Panc1 (cell line): ENCODE data around the gene PIK3R6. TPM values are rescaled to one million over a fixed set of nuclear protein-coding genes. Genes with fewer than 3 reads are reported as not detected.

ENCODE experiments used
- ATAC-seq: fragments of 200-7000 bp; cut with Tn5 transposase; 2 replicates; pipeline ENCODE4 v1.9.1; 2020; ENCODE audit warnings: mild to moderate bottlenecking, moderate library complexity
- BruUV-seq: library from RNA; stranded (reverse); fragments of 400-500 nt; replicated peaks from 2 replicates; lab custom pipeline; 2021; lab: Mats Ljungman, UMichigan
- CTCF ChIA-PET: fragments of 300-600 bp; sonication (Branson Sonifier 250); formaldehyde crosslinking; loops from one replicate; lab custom pipeline; 2022; ENCODE audit warnings: antibody characterized with exemption; lab: Charles Lee
- POLR2A ChIA-PET: fragments of 300-600 bp; sonication (Branson Sonifier 250); formaldehyde crosslinking; loops from one replicate; lab custom pipeline; 2022; ENCODE audit warnings: antibody characterized with exemption; lab: Charles Lee
- DNase-seq: peaks from one replicate; pipeline ENCODE4 v3.0.0-alpha.2; 2010; ENCODE audit warnings: low read depth, low spot score
- H3K27ac ChIP-seq: 2 replicates; pipeline ENCODE4 v1.5.1; 2011; ENCODE audit warnings: mild to moderate bottlenecking, low read length, inconsistent platforms
- H3K27me3 ChIP-seq: fragments of 200-500 bp; sonication (Bioruptor generic); 2 replicates; pipeline ENCODE4 v1.6.0; 2014; ENCODE audit warnings: low read length, inconsistent platforms; ENCODE audit not compliant: control insufficient read depth, insufficient read depth
- H3K36me3 ChIP-seq: fragments of 200-500 bp; sonication (Bioruptor generic); 2 replicates; pipeline ENCODE4 v1.5.1; 2014; ENCODE audit warnings: inconsistent platforms, mild to moderate bottlenecking, low read length, moderate library complexity; ENCODE audit not compliant: control insufficient read depth, insufficient read depth
- H3K4me1 ChIP-seq: 2 replicates; pipeline ENCODE4 v1.5.1; 2011; ENCODE audit warnings: inconsistent platforms, mild to moderate bottlenecking, low read length, moderate library complexity; ENCODE audit not compliant: control insufficient read depth, insufficient read depth
- H3K4me3 ChIP-seq, 2 experiments: 2 replicates each; pipeline ENCODE4 v1.5.1; 2011 to 2012; ENCODE audit warnings: low read depth in 2 of 2, low read length in 2 of 2, mild to moderate bottlenecking in 2 of 2, inconsistent platforms in 1 of 2, moderate library complexity in 1 of 2
- H3K9me3 ChIP-seq: fragments of 200-500 bp; sonication (Bioruptor generic); 2 replicates; pipeline ENCODE4 v1.5.1; 2014; ENCODE audit warnings: low read depth, mild to moderate bottlenecking, inconsistent platforms, low read length, moderate library complexity; ENCODE audit not compliant: control insufficient read depth, insufficient read depth
- CTCF ChIP-seq: fragments of 450-650 bp; IDR thresholded peaks from 2 replicates; pipeline ENCODE4 v1.5.1; 2017; ENCODE audit warnings: mild to moderate bottlenecking
- POLR2AphosphoS5 ChIP-seq: IDR thresholded peaks from 2 replicates; pipeline ENCODE4 v1.6.1; 2012; ENCODE audit warnings: mild to moderate bottlenecking, low read depth, low read length, moderate library complexity
- REST ChIP-seq, 2 experiments: IDR thresholded peaks; 2 replicates each; pipeline ENCODE4 v1.6.1; 2011 to 2012; ENCODE audit warnings: low read depth in 2 of 2, control low read depth in 1 of 2, low read length in 1 of 2, mild to moderate bottlenecking in 1 of 2, moderate library complexity in 1 of 2; ENCODE audit not compliant: insufficient read depth in 1 of 2
- SIN3A ChIP-seq: IDR thresholded peaks from 2 replicates; pipeline ENCODE4 v1.6.1; 2012; ENCODE audit warnings: low read depth, mild to moderate bottlenecking, low read length, moderate library complexity, borderline replicate concordance; ENCODE audit not compliant: insufficient read depth
- TCF7L2 ChIP-seq: IDR thresholded peaks from 2 replicates; pipeline ENCODE4 v1.6.1; 2011; ENCODE audit warnings: mild to moderate bottlenecking, low read depth, low read length, inconsistent platforms
- in situ Hi-C: cut with HindIII; loops from 2 replicates; pipeline ENCODE4 v1.10.0; 2016; ENCODE audit warnings: low sequenced_read_pairs, low pct_unique_long_range_greater_than_20kb
- intact Hi-C: fragments of 100-400 bp; cut with micrococcal nuclease; formaldehyde crosslinking; loops from one replicate; pipeline ENCODE4 v1.10.0; 2022; ENCODE audit not compliant: unreplicated experiment
- total RNA-seq: library from RNA; stranded (reverse); gene quantifications from one replicate; pipeline ENCODE4 v1.2.1, GENCODE V29; 2021; ENCODE audit not compliant: unreplicated experiment

The PIK3R6 gene
- total RNA-seq, 1 experiment from 2014 or later, result not detected

- H3K36me3 ChIP-seq, result no peaks in the 10 kb centered on the region
- no peak for ATAC-seq
- peaks cover 11% of the 10 kb centered on the region for H3K27me3 ChIP-seq
- H3K27ac ChIP-seq, result no peak overlapping the region
- in situ Hi-C loops (no loop called here), intact Hi-C loops (no loop called here)
- TF ChIP-seq REST (IDR thresholded peaks at IDR 0.05; ENCODE audit: insufficient read depth in 1 of 2, low read depth in 2 of 2, low read length in 1 of 2) (no peak), POLR2AphosphoS5 (no peak), SIN3A (no peak), TCF7L2 (no peak), CTCF (no peak)
- ChIA-PET CTCF (no interaction called here), POLR2A (no interaction called here)
- BruUV-seq, result no TSS peak
- H3K4me1 ChIP-seq, result no peaks in the 10 kb centered on the region
- DNase-seq, result no peak
- no peak overlapping the region for H3K4me3 ChIP-seq
- H3K9me3 ChIP-seq, result no peaks in the 10 kb centered on the region
These were observed 105.5 kb downstream of the PIK3R6 start for GRCh38 chr17:8762012-8762411.

- ChIA-PET CTCF (no interaction called here), POLR2A (no interaction called here)
- peaks cover 14% of the 10 kb centered on the region for H3K27me3 ChIP-seq
- no peak within 1 kb of the TSS for H3K4me3 ChIP-seq
- no peak for ATAC-seq
- DNase-seq, result no peak
- H3K4me1 ChIP-seq, result no peaks in the 10 kb centered on the region
- no peaks in the 10 kb centered on the region for H3K9me3 ChIP-seq
- H3K27ac ChIP-seq, result no peak within 1 kb of the TSS
- in situ Hi-C loops (no loop called here), intact Hi-C loops (no loop called here)
- H3K36me3 ChIP-seq, result no peaks in the 10 kb centered on the region
- no TSS peak for BruUV-seq
- TF ChIP-seq CTCF (no peak), REST (IDR thresholded peaks at IDR 0.05; ENCODE audit: insufficient read depth in 1 of 2, low read depth in 2 of 2, low read length in 1 of 2) (no peak), TCF7L2 (no peak), POLR2AphosphoS5 (no peak), SIN3A (no peak)
These were observed 109.3 kb downstream of the PIK3R6 start, which contains the start of gene SPDYE4 for GRCh38 chr17:8758137-8758596. SPDYE4 (minus strand) TSS chr17:8758546; CDS start chr17:8758382, 164 bp downstream.
